ENCODE data around the gene ABI1. TPM values are rescaled to one million over a fixed set of nuclear protein-coding genes. Genes with fewer than 3 reads are reported as not detected.

ABI1 gene
- total and polyA plus RNA-seq, 2 donors (not counting 3 experiments of a cell fraction or from before 2014, with no cell fraction given): 58.8 to 59.1 TPM

GRCh38 chr10:26805567-26806245, 55.1 kb downstream of the ABI1 start:
- BruUV-seq (replicated peaks): no TSS peak
- H4K20me1 ChIP-seq (replicated peaks; ENCODE audit: control insufficient read depth, extremely low read depth, insufficient read depth, low read length): peaks cover 2% of the 10 kb centered on the region
- no peaks in the 10 kb centered on the region for H3K4me1 ChIP-seq (ENCODE audit: control insufficient read depth, extremely low read depth, insufficient read depth, low read length)
- H3K36me3 ChIP-seq (ENCODE audit: control insufficient read depth in 2 of 2, extremely low read depth in 1 of 2, insufficient read depth in 2 of 2, low read length in 2 of 2): no peaks in the 10 kb centered on the region
- H3K27me3 ChIP-seq (ENCODE audit: control insufficient read depth in 2 of 2, insufficient read depth in 2 of 2, low read length in 2 of 2): no peaks in the 10 kb centered on the region
- H2AFZ ChIP-seq (ENCODE audit: low read depth, low read length): no peak overlapping the region
- no peak overlapping the region for H3K9ac ChIP-seq (replicated peaks; ENCODE audit: extremely low read depth, insufficient read depth, low read length)
- no peak for TF ChIP-seq MYC (IDR thresholded peaks at IDR 0.05; ENCODE audit: low read depth, low read length)
- no peak for TF ChIP-seq EZH2 (IDR thresholded peaks at IDR 0.05; ENCODE audit: borderline replicate concordance, low read depth, low read length, severe bottlenecking)
- TF ChIP-seq CTCF (IDR thresholded peaks at IDR 0.05; ENCODE audit: extremely low read depth in 1 of 2, insufficient read depth in 1 of 2, low read depth in 1 of 2, low read length in 2 of 2): no peak
- no peak for TF ChIP-seq FOS (IDR thresholded peaks at IDR 0.05; ENCODE audit: borderline replicate concordance, insufficient read depth, low read length)
- no peak for TF ChIP-seq POLR2A (IDR thresholded peaks at IDR 0.05; ENCODE audit: low read depth, low read length)
- no peak for TF ChIP-seq GATA2 (IDR thresholded peaks at IDR 0.05; ENCODE audit: insufficient read depth, insufficient read length, low read depth, low read length)
- no peak for TF ChIP-seq POLR2AphosphoS5 (IDR thresholded peaks at IDR 0.05; ENCODE audit: insufficient read depth, low read depth, low read length)
- no peak for TF ChIP-seq JUN (IDR thresholded peaks at IDR 0.05; ENCODE audit: borderline replicate concordance, insufficient read depth, insufficient read length, low read depth)
- no peak for TF ChIP-seq MAX (IDR thresholded peaks at IDR 0.05; ENCODE audit: insufficient read depth, insufficient read length)
- no peak overlapping the region for H3K4me2 ChIP-seq (ENCODE audit: insufficient read depth, low read length)
- no peak for DNase-seq (ENCODE audit: low read depth, low spot score)
- H3K4me3 ChIP-seq (replicated peaks in 1 of 3; ENCODE audit: insufficient read depth in 1 of 3, low read depth in 1 of 3, low read length in 3 of 3): no peak overlapping the region
- intact Hi-C loops (cut with micrococcal nuclease): no loop called here
- dilution Hi-C loops (cut with MboI; ENCODE audit: extremely low pct_ligation_motif_present, low sequenced_read_pairs): no loop called here
- H3K9me3 ChIP-seq (replicated peaks; ENCODE audit: control insufficient read depth, insufficient read depth, low read length): no peaks in the 10 kb centered on the region
- no peak for FAIRE-seq
- CTCF ChIA-PET: interaction anchor here (0.7 to 1.3 kb wide), 5 partner anchors 11 to 80 kb away, joined by 3 to 6 read pairs (median 4); no protein-coding TSS in a partner anchor
- H3K79me2 ChIP-seq (ENCODE audit: control insufficient read depth, insufficient read depth, low read length): peaks cover 72% of the 10 kb centered on the region
- no peaks in the 10 kb centered on the region for H3K9me1 ChIP-seq (replicated peaks; ENCODE audit: control insufficient read depth, extremely low read depth, insufficient read depth, low read length)
- POLR2A ChIA-PET: no interaction called here
- no peak overlapping the region for H3K27ac ChIP-seq (ENCODE audit: insufficient read depth, low read depth, low read length)
